ENCODE measurements around the gene PRTN3.

The PRTN3 gene

GRCh38 chr19:892894-893689 is 52.3 kb downstream of the PRTN3 start, which contains the start of the genes MED16 and RNU6-9:
Gene MED16, minus strand, starts transcription at chr19:893187. Its CDS starts 2,056 bp downstream, at chr19:891131.
Gene RNU6-9, plus strand, starts transcription at chr19:893484.
- DNase-seq (ENCODE audit: low read depth, low spot score) = peak; percentile 59
- H3K27ac ChIP-seq = peak within 1 kb of the TSS; percentile 75

GRCh38 chr19:896434-896833 is 55.6 kb downstream of the PRTN3 start:
- DNase-seq (ENCODE audit: low read depth, low spot score) = no peak
- no peak overlapping the region for H3K27ac ChIP-seq

GRCh38 chr19:896999-897398 is 56.2 kb downstream of the PRTN3 start:
- H3K27ac ChIP-seq = no peak overlapping the region
- DNase-seq (ENCODE audit: low read depth, low spot score) = no peak

GRCh38 chr19:897442-898039 is 56.7 kb downstream of the PRTN3 start:
- DNase-seq (ENCODE audit: low read depth, low spot score) = no peak
- H3K27ac ChIP-seq = no peak overlapping the region

All from epithelial cell of prostate (primary cell).